NCI-H748 treated with DMSO at 0.1 percent for 48 hours (cell line): ENCODE measurements around the gene CTBP1.
A peak's percentile ranks its signal among the peaks of the same experiment; 100 is the strongest.
"Not testable (repeated sequence)": the region's sequence is repeated elsewhere in the genome, so short reads cannot be mapped to it uniquely, and the experiment has no call there.

ENCODE experiments used
- DNase-seq: peaks from one replicate; lab custom pipeline; 2025; lab: John Stamatoyannopoulos, UW

Gene CTBP1

DNA sequence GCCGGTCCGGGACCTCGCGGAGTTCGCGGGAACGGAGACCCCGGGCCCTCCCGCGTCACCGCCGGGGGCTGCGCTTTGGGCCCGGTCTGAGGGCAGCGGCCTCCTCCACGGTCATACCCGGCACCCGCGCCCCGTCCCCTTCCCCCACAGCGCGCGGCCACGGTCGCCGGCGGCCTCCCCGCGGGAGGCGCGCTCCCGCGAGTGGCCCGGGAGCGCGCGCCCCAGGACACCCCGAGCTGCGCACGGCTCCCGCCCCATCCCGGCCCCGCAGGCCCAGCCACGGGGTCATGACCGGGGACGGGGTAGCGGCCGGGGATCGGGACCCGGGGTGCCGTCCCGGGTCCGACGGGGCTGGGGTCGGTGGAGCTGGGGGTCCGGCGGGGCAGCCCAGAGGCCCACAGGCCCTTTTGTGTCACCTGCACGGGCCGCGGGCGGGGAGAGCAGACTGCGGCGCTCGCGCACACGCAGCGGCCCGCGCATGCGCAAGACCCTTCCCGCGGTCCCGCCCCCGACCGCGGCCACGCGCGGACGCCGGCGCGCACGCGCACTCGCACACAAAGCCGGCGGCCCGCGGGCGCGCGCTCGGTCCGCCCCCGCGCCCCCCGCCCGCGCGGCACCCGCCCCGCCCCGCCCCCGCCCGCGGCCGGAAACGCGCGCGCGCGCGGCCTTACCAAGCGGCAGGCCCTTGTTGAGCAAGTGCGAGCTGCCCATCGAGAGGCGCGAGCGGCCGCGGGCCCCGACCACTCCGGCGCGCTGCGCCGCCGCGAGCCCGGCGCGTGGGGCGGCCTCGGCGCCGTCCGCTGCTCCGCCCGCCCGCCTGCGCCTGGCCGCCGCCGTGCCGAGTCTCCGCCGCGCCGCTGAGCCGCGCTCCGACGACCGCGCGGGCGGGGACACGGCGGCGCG is at the start of gene CTBP1:
Gene CTBP1 (minus strand): TSS at position 886 of the 903 bp plus-strand sequence. CDS start 7,799 bp downstream, outside the sequence.
- peak; percentile 0 for DNase-seq

DNA sequence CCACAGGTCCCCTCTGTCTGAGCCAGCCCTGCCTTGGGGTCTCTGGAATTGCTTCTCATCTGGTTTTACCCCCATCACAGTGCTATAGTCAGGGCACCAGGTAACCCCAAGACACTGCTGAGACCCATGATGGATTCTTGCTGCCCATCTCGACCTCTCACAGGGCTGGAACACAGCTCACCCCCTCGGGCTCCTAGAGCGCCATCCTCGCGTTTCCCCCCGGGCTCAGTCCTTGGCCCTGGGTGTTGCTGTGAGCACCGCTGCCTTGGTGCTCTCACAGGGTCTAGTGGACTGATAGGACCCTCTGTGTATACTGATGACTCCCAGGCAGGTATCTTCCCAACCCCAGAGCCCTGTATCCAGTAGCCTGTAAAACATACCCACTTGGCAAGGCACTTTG is 49.5 kb upstream of the CTBP1 start:
- DNase-seq = no peak

- DNase-seq = no peak
Measured at GRCh38 chr4:1297456-1298325, 48.8 kb upstream of the CTBP1 start.

DNA sequence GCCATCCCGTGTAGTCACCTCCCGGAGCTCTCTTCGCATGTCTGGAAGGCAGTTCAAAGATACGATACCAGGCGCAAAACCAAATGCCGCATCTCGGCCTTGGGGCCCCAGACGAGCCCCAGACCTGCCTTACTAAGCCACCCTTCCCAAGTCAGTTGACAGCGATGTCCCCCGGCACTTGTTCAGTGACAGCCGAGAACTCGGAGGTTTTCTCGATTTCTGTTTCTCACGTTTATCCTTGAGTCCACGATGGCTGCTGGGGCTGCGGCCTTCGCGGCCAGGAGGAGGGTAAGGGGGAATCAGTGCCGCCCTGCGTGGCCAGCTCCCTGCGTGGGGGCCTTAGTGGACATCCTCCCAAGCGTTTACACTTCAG is 48.1 kb upstream of the CTBP1 start:
- no peak for DNase-seq

DNA sequence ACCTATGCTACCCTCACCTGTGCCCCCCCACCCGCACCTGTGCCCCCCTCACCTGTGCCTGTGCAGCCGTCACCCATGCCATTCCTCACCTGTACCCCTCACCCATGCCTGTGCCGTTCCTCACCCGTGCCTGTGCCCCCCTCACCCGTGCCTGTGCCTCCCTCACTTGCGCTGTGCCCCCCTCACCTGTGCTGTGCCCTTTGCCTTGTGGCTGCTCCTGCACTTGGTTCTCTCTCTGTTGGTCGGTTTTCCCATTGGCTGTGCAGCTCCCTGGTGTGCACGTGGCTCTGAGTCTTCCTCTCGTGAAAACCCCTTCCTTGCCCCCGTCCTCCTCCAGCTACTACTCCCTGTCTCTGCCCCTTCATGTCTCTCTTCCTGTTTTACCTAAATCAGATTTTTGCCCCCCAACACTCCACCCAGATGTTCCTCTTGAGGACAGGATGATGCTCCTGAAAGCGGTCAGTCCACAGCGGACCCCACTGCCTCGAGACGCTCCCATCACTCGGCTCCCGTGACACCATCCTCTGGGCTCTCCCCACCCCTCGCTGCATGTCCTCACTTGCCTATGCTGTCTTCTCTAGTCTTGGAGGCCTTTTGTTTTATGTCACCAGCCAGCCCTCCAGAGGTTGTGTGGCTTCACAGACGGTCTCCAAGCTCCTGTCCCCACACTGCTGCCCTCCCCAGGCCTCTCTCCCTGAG is 47.5 kb upstream of the CTBP1 start:
- no peak for DNase-seq

DNA sequence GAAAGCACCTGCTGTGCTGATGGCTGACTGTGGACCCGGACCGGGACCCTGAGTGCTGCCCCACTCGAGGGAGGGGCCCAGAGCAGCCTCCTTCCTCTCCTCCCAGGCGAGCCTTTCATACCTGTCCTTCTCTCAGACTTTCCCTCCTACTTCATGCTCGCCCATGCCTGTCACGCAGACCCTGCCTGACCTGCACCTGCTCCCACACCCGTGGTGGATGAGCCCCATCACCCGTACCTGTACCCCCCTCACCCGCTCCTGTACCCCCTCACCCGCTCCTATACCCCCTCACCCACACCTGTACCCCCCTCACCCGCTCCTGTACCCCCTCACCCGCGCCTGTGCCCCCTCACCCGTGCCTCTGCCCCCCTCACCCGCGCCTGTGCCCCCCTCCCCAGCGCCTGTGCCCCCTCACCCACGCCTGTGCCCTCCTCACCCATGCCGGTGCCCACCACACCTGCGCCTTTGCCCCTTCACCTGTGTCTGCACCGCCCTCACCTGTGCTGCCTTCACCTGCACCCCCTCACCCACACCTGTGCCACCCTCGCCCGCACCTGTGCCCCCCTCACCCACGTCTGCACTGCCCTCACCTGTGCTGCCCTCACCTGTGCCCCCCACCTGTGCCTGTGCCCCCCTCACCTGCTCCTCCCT is 46.6 kb upstream of the CTBP1 start:
- no peak for DNase-seq

DNA sequence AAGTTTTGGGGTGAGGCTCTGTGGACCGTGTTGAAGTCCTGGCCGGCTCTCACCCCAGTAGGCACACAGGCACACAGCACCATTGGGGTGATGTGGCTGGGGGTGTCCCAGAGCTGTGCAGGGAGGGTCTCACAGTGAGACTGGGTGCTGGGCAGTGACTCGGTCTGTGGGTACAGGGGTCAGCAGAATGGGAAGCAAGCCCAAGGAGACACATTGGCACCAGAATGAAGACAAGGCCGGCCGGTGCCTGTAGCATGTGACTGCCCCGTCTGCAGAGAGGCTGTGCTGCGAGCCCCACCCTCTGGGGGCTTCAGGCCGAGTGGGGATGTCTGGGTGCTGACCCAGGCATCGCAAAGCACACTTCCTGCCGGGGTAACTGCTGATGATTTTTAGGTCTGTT is 46.0 kb upstream of the CTBP1 start:
- no peak for DNase-seq

- DNase-seq = no peak
Measured at GRCh38 chr4:1294424-1294823, 45.5 kb upstream of the CTBP1 start.

DNA sequence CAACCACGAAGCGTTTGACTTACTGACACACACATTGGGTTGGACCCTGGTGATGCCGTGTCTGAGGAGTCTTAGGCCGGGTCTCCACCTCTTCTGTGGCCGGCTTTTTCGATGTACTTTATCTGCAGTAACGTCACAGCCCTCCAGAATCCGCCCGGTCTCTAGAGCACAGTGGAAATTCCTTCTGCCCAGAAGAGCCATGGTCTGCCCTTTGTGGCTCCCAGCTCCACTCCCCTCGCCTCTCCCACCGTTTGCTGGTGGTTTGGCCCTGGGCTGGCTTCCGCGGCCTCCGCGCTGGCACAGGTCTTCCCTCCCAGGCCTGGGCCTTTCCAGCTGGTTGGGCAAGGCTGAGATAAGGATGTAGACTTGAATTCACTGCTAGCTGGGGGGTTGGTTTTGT is 45.1 kb upstream of the CTBP1 start:
- no peak for DNase-seq

DNA sequence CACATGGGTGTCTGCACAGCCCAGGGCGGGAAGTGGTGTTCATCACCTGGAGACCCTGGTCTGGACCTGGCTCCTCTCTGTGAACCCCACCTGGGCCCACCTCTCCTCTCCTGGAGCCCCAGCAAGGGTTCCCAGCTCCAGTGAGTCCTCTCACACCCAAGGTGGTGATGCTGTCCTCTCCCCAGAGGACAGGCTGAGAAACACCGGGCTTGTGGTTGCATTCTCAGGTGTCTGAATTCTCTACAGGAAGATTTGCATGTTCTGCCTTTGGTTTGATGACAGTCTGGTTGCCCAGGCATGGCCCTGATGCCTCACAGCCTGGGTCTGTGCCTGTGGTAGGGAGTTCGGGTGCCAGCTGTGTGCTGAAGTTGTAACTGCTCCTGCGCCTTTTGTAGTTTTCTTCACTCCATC is 44.6 kb upstream of the CTBP1 start:
- DNase-seq = no peak

GRCh38 chr4:1292703-1293011 is 43.7 kb upstream of the CTBP1 start:
- not testable (repeated sequence) for DNase-seq

- DNase-seq = no peak
Measured at GRCh38 chr4:1291996-1292702, 43.2 kb upstream of the CTBP1 start.

GRCh38 chr4:1291091-1291490 is 42.2 kb upstream of the CTBP1 start:
- no peak for DNase-seq

DNA sequence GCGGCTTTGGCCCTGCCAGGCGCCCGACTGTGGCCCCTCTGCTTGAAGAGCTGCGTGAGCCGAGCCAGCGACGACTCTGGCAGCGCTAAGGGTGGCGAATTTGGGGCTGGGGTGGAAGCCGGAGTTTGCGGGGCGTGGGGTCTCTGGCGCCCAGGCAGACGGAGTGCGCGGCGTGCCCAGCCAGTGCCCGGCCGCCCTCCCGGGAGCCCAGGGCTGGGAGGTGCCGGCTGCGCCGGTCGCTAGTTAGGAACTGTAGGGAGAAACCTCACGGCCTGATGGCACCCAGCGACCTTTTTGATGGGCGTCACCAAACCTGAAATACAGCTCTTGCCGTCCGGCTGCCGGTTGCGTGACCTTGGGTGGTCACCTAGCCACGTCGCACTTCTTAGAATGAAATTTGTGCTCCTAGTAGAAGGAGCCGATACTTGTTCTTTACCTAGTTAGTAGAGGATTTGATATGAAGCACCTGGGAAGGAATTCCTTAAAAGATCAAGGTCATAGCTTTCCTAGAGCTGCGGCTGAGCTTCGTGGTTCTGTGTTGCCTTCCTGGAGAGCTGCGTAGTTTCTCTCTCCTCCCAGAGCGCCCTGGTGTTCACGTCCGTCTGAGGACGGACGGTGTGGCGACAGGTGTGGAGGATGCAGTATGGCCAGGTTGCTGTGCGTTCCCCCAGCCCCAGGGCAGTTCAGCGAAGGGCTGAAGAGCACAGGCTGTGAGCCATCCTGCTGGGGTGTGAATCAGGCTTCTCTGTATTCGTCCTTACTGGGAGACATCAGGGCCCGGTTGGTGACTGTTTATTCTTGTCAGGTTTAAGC is 41.4 kb upstream of the CTBP1 start:
- no peak for DNase-seq

- peak; percentile 37 for DNase-seq
Measured at GRCh38 chr4:1289207-1290164, 40.6 kb upstream of the CTBP1 start, which contains the start of gene MAEA. Gene MAEA, plus strand, starts transcription at chr4:1289891. Its CDS starts 23 bp downstream, at chr4:1289914.

DNA sequence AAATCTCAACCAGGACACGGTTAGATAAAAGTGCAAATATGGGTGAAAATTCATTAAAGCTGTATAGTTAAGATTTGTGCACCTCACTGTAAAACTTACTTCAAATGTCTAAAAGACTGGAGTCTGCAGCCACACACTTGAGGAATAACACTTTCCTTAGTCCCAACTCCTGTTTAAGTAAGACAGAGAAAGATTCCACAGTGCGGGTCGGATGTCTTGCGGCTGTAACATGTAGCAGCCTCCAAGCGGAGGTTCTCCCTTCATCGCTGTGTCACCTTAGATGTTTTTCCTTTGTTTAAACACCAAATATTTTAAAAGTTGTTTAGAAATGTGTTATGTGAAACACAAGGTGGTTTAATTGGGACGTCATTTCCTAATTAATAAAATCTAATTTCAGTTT is 39.9 kb upstream of the CTBP1 start:
- no peak for DNase-seq

DNA sequence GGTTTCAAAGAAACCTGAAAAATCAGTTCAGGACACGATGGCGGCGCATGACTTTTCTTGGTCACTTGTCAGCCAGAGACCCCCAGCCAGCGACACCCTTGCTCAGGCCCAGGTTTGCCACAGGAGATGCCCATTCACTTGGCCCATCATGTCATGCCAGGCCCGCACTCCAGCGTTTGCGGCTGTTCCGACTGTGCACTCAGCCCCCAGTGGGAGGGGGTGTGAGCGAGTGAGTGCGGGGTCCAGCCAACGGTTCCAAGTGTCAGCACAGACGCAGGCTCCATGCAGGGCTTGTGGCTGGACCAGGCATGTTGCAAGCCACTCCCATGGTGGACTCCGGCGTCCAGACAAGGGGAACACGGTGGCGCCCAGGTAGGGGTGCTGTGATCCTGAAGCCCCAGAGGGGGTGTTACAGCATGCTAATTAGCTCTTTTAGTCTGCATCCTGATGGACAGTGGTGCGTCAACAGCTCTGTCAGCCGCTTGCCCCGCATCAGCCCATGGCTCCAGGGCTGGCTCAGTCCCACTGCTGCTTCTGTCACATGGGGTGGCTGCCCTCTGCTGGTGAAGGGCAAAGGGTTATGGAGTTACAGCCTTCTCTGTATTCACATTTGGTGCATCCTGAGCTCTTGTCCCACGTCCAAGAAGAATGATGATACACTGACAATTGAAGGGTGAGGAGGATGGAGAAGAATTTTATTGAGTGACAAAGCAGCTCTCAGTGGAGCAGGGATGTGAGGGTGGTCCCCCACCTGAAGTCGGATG is 37.0 kb upstream of the CTBP1 start:
- DNase-seq = no peak

DNA sequence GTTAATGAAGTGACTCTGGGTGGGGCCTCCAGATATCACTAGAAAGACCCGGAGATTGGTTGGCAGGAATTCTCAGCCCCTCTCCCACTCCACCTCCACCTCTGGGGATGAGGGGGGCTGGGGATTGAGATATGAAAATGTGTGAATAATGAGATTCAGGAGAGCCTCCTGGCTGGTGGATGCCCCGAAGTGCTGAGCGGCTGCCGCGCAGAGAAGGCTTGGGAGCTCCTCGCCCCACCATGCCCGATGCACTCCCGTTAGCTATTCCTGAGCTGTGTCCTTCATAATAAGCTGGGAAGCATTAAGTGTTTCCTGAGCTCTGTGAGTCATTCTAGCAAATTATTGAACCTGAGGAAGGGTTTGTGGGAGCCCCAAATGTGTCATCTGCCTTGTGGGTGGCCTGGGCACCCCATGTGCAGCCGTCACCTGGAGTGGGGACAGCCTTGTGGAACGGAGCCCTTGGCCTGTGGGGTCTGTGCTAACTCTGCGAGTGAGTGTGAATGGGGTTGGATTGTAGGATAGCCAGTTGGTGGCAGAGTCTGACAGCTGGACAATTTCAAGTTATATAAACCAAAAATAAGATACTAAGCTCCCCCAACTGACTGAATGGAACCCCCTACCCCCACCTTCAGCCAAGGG is 36.3 kb upstream of the CTBP1 start:
- no peak for DNase-seq
